ENCODE results near the gene CRAMP1.
A peak's percentile ranks its signal among the peaks of the same experiment; 100 is the strongest.
"Not testable (repeated sequence)": the region's sequence is repeated elsewhere in the genome, so short reads cannot be mapped to it uniquely, and the experiment has no call there.

The CRAMP1 gene

DNA sequence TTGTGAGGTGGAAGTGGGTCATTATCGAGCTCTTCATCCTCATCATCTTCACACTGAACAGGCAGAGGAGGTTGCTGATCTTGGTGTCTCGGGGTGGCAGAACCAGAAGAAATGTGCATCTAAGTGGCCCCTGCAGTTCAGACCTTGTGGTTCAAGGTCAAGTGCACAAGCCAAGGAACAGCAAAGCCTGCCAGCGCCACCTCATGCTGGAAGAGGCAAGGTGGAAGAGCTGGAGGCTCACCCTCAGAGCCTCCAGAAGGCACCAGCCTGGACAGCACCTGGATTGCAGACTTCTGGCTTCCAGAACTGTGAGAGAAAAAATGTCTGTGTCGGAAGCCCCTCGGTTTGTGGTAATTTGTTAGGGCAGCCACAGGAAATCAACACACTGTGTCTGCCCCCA, 32.9 kb upstream of the CRAMP1 start:
- H3K9ac ChIP-seq: no peak overlapping the region
- no peaks in the 10 kb centered on the region for H3K27me3 ChIP-seq
- peaks cover 10% of the 10 kb centered on the region for H3K9me3 ChIP-seq
- H3K4me1 ChIP-seq: peaks cover 16% of the 10 kb centered on the region
- H3K36me3 ChIP-seq: peaks cover 80% of the 10 kb centered on the region
- no peaks in the 10 kb centered on the region for H4K20me1 ChIP-seq
- no peak overlapping the region for H3K4me2 ChIP-seq
- TF ChIP-seq Cebpa-rat (IDR thresholded peaks at IDR 0.05): no peak
- H3K27ac ChIP-seq: no peak overlapping the region
- no peak overlapping the region for H3K4me3 ChIP-seq

GRCh38 chr16:1580256-1580655, 31.9 kb upstream of the CRAMP1 start:
- TF ChIP-seq Cebpa-rat (IDR thresholded peaks at IDR 0.05): no peak
- Histone ChIP-seq H4K20me1 (no peaks in the 10 kb centered on the region), H3K4me3 (no peak overlapping the region), H3K4me1 (peaks cover 16% of the 10 kb centered on the region), H3K4me2 (no peak overlapping the region), H3K9ac (no peak overlapping the region), H3K9me3 (peaks cover 10% of the 10 kb centered on the region), H3K27ac (no peak overlapping the region), H3K36me3 (peaks cover 85% of the 10 kb centered on the region), H3K27me3 (no peaks in the 10 kb centered on the region)

- Histone ChIP-seq H3K4me1 (peaks cover 16% of the 10 kb centered on the region), H3K27me3 (no peaks in the 10 kb centered on the region), H3K9ac (no peak overlapping the region), H3K27ac (no peak overlapping the region), H3K4me3 (no peak overlapping the region), H3K36me3 (peaks cover 82% of the 10 kb centered on the region), H3K9me3 (peaks cover 10% of the 10 kb centered on the region), H4K20me1 (no peaks in the 10 kb centered on the region), H3K4me2 (no peak overlapping the region)
- no peak for TF ChIP-seq Cebpa-rat (IDR thresholded peaks at IDR 0.05)
These were observed 31.2 kb upstream of the CRAMP1 start for GRCh38 chr16:1580956-1581355.

- no peaks in the 10 kb centered on the region for H3K27me3 ChIP-seq
- no peaks in the 10 kb centered on the region for H4K20me1 ChIP-seq
- H3K4me2 ChIP-seq: peak overlapping the region; percentile 46; the same call in 1 of the 2 replicates
- TF ChIP-seq Cebpa-rat (IDR thresholded peaks at IDR 0.05): no peak
- peaks cover 88% of the 10 kb centered on the region for H3K36me3 ChIP-seq
- peaks cover 10% of the 10 kb centered on the region for H3K9me3 ChIP-seq
- no peak overlapping the region for H3K4me3 ChIP-seq
- no peak overlapping the region for H3K9ac ChIP-seq
- H3K4me1 ChIP-seq: peaks cover 16% of the 10 kb centered on the region
- no peak overlapping the region for H3K27ac ChIP-seq
These were observed 30.4 kb upstream of the CRAMP1 start for GRCh38 chr16:1581804-1582203.

DNA sequence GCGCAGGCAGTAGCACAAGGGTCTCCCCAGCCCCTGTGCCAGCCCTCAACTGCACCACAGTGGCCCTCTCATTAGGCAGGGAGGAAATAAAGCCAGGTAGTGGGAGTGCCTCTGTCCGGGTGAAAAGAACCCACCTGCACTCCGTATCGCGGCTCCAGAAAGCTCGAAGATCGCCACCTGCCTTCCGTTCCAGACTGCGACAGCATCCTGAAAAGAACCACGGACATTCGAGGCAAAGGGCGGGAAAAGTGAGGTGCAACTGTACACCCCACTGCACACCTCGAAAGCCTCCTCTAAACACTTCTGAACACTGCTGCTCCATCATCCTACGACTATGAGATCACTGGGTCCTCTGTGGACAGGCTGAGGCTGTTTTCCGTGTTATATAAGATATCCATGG, 29.0 kb upstream of the CRAMP1 start:
- Histone ChIP-seq H4K20me1 (no peaks in the 10 kb centered on the region), H3K9me3 (peaks cover 10% of the 10 kb centered on the region), H3K4me2 (peak overlapping the region; percentile 46), H3K36me3 (peaks cover 92% of the 10 kb centered on the region), H3K4me3 (no peak overlapping the region), H3K27me3 (no peaks in the 10 kb centered on the region), H3K9ac (no peak overlapping the region), H3K27ac (peak overlapping the region; percentile 40; the same call in 1 of the 2 replicates), H3K4me1 (peaks cover 16% of the 10 kb centered on the region)
- no peak for TF ChIP-seq Cebpa-rat (IDR thresholded peaks at IDR 0.05)

GRCh38 chr16:1584926-1585484, 27.2 kb upstream of the CRAMP1 start:
- peaks cover 10% of the 10 kb centered on the region for H3K9me3 ChIP-seq
- H3K4me3 ChIP-seq: no peak overlapping the region
- H3K9ac ChIP-seq: peak overlapping the region; percentile 34; the same call in 1 of the 2 replicates
- H4K20me1 ChIP-seq: no peaks in the 10 kb centered on the region
- H3K4me1 ChIP-seq: peaks cover 16% of the 10 kb centered on the region
- no peak overlapping the region for H3K27ac ChIP-seq
- no peak overlapping the region for H3K4me2 ChIP-seq
- H3K36me3 ChIP-seq: peaks cover 90% of the 10 kb centered on the region
- no peaks in the 10 kb centered on the region for H3K27me3 ChIP-seq
- no peak for TF ChIP-seq Cebpa-rat (IDR thresholded peaks at IDR 0.05)

DNA sequence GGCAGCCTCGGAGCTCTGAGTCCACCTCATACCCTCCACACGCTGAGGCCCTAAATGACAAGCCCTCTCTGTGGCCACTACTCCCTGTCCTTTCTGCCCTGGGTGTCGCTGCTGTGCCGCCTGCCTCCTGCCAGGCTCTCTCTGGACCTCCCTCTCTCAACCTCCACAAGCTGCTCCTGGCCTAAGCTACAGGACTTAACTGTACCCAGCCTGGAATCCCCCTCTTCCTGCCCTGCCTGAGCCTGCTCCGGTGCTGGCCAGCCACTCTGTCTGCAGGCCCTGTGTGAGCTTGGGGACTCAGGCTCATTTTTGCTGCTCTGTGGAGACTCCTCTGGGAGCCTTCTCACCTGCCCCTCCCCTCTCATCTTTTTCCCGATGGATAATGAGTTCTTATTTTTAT, 21.8 kb upstream of the CRAMP1 start:
- no peak overlapping the region for H3K4me3 ChIP-seq
- no peaks in the 10 kb centered on the region for H3K27me3 ChIP-seq
- H3K27ac ChIP-seq: no peak overlapping the region
- H3K4me1 ChIP-seq: peaks cover 14% of the 10 kb centered on the region
- H4K20me1 ChIP-seq: no peaks in the 10 kb centered on the region
- no peak for TF ChIP-seq Cebpa-rat (IDR thresholded peaks at IDR 0.05)
- H3K4me2 ChIP-seq: no peak overlapping the region
- H3K36me3 ChIP-seq: peaks cover 77% of the 10 kb centered on the region
- no peak overlapping the region for H3K9ac ChIP-seq
- no peaks in the 10 kb centered on the region for H3K9me3 ChIP-seq

GRCh38 chr16:1590930-1591705, 21.0 kb upstream of the CRAMP1 start:
- Histone ChIP-seq H3K36me3 (peaks cover 76% of the 10 kb centered on the region), H4K20me1 (no peaks in the 10 kb centered on the region), H3K4me2 (no peak overlapping the region), H3K27me3 (no peaks in the 10 kb centered on the region), H3K4me3 (no peak overlapping the region), H3K27ac (no peak overlapping the region), H3K9me3 (no peaks in the 10 kb centered on the region), H3K4me1 (peaks cover 16% of the 10 kb centered on the region), H3K9ac (no peak overlapping the region)
- TF ChIP-seq Cebpa-rat (IDR thresholded peaks at IDR 0.05): no peak

DNA sequence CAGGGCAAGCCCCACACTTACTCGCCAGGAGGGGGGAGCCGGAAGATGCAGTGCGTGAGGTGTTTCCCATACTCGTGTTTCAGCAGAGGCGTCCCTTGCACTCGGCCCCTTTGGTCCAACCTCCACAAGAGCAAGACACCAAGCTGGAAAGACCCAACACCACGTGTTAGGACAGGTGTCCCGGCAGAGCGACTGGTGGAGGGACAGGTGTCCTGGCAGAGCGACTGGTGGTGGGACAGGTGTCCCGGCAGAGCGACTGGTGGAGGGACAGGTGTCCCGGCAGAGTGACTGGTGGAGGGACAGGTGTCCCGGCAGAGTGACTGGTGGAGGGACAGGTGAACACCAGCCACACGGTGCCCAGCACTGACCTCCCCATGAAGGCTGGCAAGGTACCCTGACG, 19.7 kb upstream of the CRAMP1 start:
- Histone ChIP-seq H3K9ac (no peak overlapping the region), H3K27me3 (no peaks in the 10 kb centered on the region), H3K4me1 (peaks cover 16% of the 10 kb centered on the region), H4K20me1 (no peaks in the 10 kb centered on the region), H3K27ac (no peak overlapping the region), H3K36me3 (peaks cover 72% of the 10 kb centered on the region), H3K9me3 (no peaks in the 10 kb centered on the region), H3K4me2 (no peak overlapping the region), H3K4me3 (no peak overlapping the region)
- no peak for TF ChIP-seq Cebpa-rat (IDR thresholded peaks at IDR 0.05)

GRCh38 chr16:1595511-1595910, 16.6 kb upstream of the CRAMP1 start:
- H3K36me3 ChIP-seq: peaks cover 51% of the 10 kb centered on the region
- H3K9me3 ChIP-seq, H3K9ac ChIP-seq, H4K20me1 ChIP-seq, H3K27me3 ChIP-seq, H3K4me2 ChIP-seq, H3K4me3 ChIP-seq, H3K27ac ChIP-seq: not testable (repeated sequence)
- H3K4me1 ChIP-seq: peaks cover 16% of the 10 kb centered on the region

All from BLaER1 (cell line).